Thyroid gland (tissue), 4 donors: Measurements from ENCODE around the gene POR.

ENCODE experiments used
- CTCF ChIP-seq, 6 experiments: fragments of 200-600 bp in 3 of 6; fragments of 450-650 bp in 3 of 6; sonication (generic) in 3 of 6; IDR thresholded peaks; one replicate each; pipeline ENCODE4 v1.5.1; 2016 to 2019; ENCODE audit warnings: antibody characterized with exemption in 6 of 6, mild to moderate bottlenecking in 2 of 6, inconsistent platforms in 1 of 6, moderate library complexity in 1 of 6
- POLR2A ChIP-seq, 2 donors: fragments of 450-650 bp; IDR thresholded peaks; one replicate each; pipeline ENCODE4 v1.6.1; 2017; ENCODE audit warnings: antibody characterized with exemption in 2 of 2, mild to moderate bottlenecking in 2 of 2, moderate library complexity in 1 of 2

- TF ChIP-seq CTCF (IDR thresholded peaks at IDR 0.05), result no peak
- no peak for TF ChIP-seq POLR2A (IDR thresholded peaks at IDR 0.05)
These were observed 39.0 kb downstream of the POR start for GRCh38 chr7:75953931-75954330.
